Hepatocyte (in vitro differentiated cells): Measurements from ENCODE around the gene CEP70.

Experiments
- CTCF ChIP-seq: fragments of 200-600 bp; sonication (generic); IDR thresholded peaks from 2 replicates; pipeline ENCODE4 v1.5.1; 2016; ENCODE audit warnings: antibody characterized with exemption, mild to moderate bottlenecking; ENCODE audit not compliant: poor library complexity
- EZH2 ChIP-seq: fragments of 200-600 bp; sonication (generic); IDR thresholded peaks from 2 replicates; pipeline ENCODE4 v1.6.1; 2016; ENCODE audit warnings: antibody characterized with exemption, mild to moderate bottlenecking, borderline replicate concordance
- EZH2phosphoT487 ChIP-seq: fragments of 200-600 bp; sonication (generic); IDR thresholded peaks from one replicate; pipeline ENCODE4 v1.6.1; 2018; ENCODE audit warnings: antibody characterized with exemption, mild to moderate bottlenecking, low read depth, moderate library complexity; ENCODE audit not compliant: unreplicated experiment, severe bottlenecking

GRCh38 chr3:138493804-138494606 is 100.1 kb downstream of the CEP70 start:
- TF ChIP-seq EZH2phosphoT487 (no peak), CTCF (no peak), EZH2 (no peak)
